ENCODE data around the gene VOPP1.
"Not testable (repeated sequence)": the region's sequence is repeated elsewhere in the genome, so short reads cannot be mapped to it uniquely, and the experiment has no call there.

VOPP1 gene

GRCh38 chr7:55490099-55490498 lies 82.2 kb downstream of the VOPP1 start:
- no peak for DNase-seq (ENCODE audit: extremely low read depth in 1 of 2, low read depth in 1 of 2)

DNA sequence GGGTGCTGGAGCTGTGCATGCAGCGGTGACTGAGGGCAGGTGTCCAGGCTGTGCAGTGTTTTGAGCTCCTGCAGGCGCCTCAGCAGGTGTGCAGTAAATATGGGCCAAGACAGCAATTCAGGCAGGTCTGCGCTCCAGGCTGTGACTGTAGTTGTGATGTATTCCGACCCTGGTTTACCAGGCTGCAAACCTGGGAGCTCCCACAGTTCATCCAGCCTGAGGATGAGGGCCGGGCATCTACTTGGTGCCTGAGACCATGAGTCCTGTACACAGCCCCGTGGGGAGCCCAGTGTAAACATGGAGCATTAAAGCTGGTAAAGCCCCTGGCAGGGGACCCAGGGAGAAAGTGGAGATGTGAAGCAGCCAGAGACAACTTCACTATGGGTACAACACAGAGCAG lies 82.8 kb downstream of the VOPP1 start:
- DNase-seq (ENCODE audit: extremely low read depth in 1 of 2, low read depth in 1 of 2), result no peak

DNA sequence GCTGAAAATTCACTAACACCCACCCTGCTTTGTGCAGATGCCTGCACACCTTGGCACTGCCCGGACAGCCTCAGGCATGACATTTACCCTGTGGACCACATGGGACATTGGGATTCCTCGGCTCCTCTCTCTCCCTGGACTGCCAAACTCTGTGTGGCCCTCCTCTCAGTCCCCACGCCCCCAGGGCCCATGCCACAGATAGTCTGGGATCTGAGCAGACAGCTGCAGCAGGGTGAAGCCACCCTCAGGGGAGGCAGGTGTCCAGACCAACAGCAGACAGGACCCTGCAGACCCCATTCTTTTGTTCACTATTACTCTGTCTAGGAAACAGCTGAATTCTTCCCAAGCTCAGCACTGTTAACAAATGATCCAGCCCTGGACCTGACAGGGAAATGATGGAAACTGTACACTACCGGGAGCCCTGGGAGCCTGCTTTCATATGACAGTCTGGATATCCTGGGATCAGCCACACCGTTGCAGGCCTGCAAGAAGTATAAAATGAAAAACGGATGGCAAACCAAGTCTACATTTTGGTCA lies 83.4 kb downstream of the VOPP1 start:
- no peak for DNase-seq (ENCODE audit: extremely low read depth in 1 of 2, low read depth in 1 of 2)

DNA sequence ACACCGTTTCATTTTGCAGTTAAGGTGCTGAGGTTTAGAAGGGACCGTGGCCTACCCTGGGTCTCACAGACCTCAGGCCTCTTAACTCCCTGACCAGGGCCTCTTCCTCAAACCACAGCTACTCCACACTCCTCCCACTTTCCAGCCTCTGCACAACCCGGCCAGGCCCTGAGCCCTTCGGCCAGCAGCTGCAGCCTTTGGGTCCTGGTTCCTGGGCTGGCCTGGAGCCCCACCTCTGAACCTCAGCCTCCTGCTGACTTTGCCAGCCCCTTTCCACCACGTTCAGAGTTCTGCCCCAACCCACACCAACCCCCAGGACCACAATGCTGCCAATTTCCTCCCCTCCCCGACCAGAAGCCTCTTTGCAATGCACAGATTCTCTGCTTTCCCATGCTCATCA lies 84.1 kb downstream of the VOPP1 start:
- no peak for DNase-seq (ENCODE audit: extremely low read depth in 1 of 2, low read depth in 1 of 2)

GRCh38 chr7:55486991-55487390 lies 85.3 kb downstream of the VOPP1 start:
- DNase-seq (ENCODE audit: extremely low read depth in 1 of 2, low read depth in 1 of 2), result no peak

- DNase-seq (ENCODE audit: extremely low read depth in 1 of 2, low read depth in 1 of 2), result no peak
Measured at GRCh38 chr7:55486192-55486590, 86.1 kb downstream of the VOPP1 start.

- no peak for DNase-seq (ENCODE audit: extremely low read depth in 1 of 2, low read depth in 1 of 2)
Measured at GRCh38 chr7:55485501-55486191, 86.7 kb downstream of the VOPP1 start.

DNA sequence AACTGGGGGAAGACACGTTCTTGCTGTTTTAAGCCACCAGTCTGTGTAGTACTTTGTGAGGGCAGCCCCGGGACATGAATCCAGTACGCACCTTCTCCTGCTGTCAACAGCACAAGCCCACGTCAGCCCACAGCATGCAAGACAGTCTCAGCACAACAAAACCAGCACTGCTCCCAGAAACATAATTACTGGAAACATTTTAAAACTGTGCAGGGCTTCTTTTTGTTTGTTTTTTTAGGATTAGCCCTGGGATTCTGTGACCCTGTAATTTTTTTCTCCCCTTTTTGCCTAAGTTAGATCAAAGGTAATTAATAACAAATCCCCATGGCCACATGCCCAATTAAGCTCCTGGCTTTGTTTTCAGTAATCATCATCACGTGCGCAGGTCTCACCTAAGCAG lies 87.5 kb downstream of the VOPP1 start:
- no peak for DNase-seq (ENCODE audit: extremely low read depth in 1 of 2, low read depth in 1 of 2)

DNA sequence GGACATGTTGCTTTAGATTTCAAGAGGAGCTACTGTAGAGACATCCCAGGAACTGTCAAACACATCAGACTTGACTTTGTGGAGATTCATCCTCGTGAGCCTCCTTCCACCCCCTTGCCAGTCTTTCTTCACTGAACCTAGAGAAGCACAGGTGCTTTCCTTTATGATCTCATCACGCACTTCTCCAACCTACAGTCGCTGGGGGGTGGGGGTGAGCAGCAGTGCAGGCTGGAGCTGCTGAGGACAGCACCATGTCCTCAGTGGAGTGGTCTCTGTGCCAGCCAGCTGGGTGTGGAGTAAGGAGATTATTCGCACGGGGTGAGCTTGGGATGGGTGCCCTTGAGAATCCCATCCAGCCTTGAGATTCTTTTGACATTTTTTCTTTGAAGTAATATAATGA lies 88.1 kb downstream of the VOPP1 start:
- DNase-seq (ENCODE audit: extremely low read depth in 1 of 2, low read depth in 1 of 2), result no peak

DNA sequence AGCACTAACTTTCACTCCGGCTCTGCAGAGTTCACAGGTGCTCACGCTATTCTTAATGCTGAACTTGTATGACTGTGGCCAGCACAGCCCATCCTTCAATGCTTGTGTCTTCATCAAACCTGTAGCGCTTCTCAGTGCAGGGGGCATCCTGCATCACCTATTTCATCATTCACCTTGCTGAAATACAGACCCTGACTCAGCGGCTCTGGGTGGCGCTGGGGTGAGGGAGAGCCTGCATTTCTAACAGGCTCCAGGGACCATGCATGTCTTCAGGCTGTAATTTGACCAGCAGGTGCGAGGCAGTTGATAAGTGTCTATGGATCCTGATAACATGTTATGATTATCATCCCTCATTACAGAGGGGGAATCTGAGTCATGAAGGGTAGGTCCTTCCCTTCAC lies 89.3 kb downstream of the VOPP1 start:
- DNase-seq (ENCODE audit: extremely low read depth in 1 of 2, low read depth in 1 of 2), result no peak

GRCh38 chr7:55481155-55481554 lies 91.1 kb downstream of the VOPP1 start:
- no peak for DNase-seq (ENCODE audit: extremely low read depth in 1 of 2, low read depth in 1 of 2)

DNA sequence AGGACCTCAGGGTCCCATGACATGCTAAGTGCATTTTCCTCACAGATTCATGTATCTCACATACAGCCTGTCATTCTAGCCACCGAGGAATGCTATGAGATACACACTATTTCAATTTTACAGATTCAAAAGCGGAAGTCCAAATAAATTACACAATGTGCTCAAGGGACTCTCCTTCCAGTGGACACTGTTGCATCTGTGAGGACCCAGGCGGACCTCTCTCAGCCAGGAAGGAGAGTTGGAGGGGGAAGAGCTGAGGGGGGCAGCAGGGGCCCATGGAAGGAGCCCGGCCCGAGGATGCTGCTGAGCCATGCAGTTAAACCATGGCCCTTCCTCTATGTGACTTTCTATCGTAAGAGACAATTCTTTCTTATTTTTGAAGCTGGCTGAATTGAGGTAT lies 93.6 kb downstream of the VOPP1 start:
- DNase-seq (ENCODE audit: extremely low read depth in 1 of 2, low read depth in 1 of 2), result no peak

DNA sequence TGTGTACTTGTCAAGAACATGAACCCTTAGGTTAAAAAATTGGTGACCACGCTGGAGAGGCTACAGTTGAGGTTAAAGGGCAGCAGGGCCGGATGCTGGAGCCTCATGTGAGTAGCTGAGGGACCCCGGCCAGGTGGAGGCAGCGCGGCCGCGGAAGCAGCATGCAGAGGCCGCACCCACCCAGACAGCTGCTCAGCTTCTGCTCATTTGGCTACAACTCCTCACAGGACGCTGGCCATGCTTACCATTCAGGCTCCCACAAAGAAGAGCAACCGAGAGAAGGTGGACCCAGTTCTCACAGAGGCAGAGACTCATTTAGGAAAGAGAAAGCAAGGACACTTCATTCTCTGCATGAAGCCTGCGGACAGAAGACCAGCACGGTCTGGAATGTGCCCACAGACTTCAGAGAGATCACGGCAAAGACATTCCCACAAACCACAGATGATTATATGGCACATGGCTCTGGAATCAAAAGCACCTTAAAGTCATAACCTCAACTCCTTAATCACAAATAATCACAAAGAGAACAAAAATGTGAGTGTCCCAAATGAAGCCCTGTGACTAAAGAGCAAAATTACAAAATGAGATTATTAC lies 94.4 kb downstream of the VOPP1 start:
- no peak for DNase-seq (ENCODE audit: extremely low read depth in 1 of 2, low read depth in 1 of 2)

DNA sequence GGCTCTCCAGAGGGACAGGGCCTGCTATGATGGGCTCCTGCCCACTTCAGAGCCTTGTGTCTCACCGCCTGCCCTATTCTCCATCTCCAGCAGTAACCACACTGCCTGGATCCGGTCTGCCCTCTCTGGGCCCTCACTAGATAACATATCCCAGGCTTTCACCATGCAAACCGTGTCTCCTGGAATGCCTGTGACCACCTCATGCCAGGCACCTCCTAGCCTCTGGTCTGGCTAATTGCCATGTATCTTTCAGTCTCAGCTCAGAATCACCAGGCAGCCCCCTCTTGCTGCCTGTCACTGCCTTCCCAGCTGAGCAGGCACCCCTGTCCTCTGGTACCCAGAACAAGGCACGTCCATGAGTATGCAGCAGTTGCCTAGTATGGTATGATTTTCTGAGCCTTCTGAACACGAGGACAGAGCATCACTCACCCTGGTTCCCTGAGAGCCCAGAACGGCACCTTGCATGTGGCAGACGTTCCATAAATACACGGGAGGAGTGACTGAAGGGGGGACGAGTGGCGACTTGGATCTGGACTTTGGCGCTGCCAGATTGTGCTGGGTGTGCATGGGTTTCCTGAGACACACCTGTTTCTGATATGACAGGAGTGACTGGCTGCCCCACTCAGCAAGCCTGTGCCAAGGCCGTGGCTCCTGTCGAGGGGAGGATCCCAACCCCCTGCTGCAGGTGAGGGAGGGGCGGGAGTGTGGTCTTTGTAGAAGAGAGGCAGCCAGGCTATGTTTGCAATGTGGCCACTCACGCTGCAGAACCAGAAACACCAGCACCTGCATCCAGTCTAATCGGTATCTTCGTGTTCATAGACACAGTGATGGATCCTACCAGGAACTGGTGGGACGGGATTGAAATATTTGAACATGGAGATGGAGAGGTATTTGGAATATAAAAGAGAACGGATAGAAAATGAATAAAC lies 95.2 kb downstream of the VOPP1 start:
- no peak for DNase-seq (ENCODE audit: extremely low read depth in 1 of 2, low read depth in 1 of 2)

- DNase-seq (ENCODE audit: extremely low read depth in 1 of 2, low read depth in 1 of 2), result no peak
Measured at GRCh38 chr7:55475855-55476803, 96.2 kb downstream of the VOPP1 start.

DNA sequence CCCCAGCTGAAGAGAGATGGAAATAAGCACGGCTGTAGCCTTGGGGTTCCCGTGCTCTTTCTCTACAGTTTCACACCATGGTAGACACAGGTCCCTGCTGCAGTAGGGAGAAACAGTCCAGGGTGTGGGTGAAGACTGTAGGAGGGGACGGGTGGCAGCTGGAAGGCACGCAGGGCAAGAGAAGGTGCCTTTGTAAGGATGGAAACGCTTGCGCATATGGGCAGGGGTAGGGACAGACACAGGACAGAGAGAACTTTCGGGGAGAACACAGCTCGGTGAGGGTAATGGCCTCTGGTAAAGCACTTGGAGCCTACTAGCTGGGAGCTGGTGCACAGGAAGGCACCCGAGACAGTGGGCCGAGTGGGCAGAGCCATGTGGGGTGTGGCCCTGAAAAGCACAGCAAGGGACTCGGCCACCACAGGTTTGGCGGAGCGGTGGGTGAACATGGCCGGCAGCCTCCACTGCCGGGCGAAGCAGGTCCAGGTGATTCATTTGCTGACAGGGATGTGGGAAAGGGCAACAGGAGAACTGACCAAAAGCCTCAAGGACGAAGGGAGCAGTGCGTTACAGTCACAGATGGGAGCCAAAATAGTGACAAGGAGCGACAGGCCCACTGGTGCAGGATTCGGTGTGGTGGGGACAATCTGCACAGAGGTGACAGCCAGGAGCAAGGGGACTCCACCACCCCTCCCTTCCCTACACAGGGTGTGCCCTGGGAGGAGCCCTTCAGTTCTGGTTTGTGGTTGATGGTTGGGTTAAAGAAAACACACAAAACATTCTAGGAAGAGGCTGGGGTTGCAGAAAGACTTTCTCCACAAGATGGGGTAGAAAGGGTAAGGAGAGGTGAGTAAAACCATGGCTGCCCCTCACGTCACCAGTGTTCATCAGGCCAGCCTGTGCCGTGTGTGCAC lies 97.1 kb downstream of the VOPP1 start:
- no peak for DNase-seq (ENCODE audit: extremely low read depth in 1 of 2, low read depth in 1 of 2)

DNA sequence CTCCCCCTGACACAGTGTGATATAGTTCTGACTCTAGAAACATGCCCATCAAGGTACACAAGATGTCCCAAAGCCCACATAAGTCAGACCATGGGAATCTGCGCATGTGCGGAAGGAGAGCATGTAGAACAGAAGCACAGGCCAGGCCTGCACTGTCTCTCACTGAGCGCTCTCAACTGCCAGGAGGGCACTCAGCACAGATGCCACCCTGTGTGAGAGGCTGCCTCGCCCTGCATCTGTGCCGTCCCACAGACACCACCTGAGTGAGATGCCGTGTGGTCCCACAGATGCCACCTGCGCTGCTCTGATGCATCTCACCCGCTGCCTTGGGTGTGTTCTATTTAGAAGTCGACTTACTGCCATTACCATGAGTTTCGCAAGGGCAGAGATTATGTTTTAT lies 98.4 kb downstream of the VOPP1 start:
- DNase-seq (ENCODE audit: extremely low read depth in 1 of 2, low read depth in 1 of 2), result no peak

GRCh38 chr7:55472928-55473725 lies 99.2 kb downstream of the VOPP1 start:
- DNase-seq (ENCODE audit: extremely low read depth in 1 of 2, low read depth in 1 of 2), result no peak

GRCh38 chr7:55472406-55472805 lies 99.9 kb downstream of the VOPP1 start:
- DNase-seq (ENCODE audit: extremely low read depth in 1 of 2, low read depth in 1 of 2), result not testable (repeated sequence)

Measured in activated CD8-positive, alpha-beta memory T cell treated with anti-CD3 and anti-CD28 coated beads for 1 hour (primary cell).